HTR-8/SVneo (cell line): ENCODE results near the gene RNU1-1.

Experiments used
- DNase-seq: peaks from one replicate; pipeline ENCODE4 v3.0.0; 2011; ENCODE audit warnings: low spot score, mixed read lengths; ENCODE audit not compliant: insufficient read length
- FAIRE-seq: peaks from 2 replicates; lab custom pipeline; 2011; peaks lifted over from hg19 to GRCh38; lab: Jason Lieb, UNC

RNU1-1 gene

DNA sequence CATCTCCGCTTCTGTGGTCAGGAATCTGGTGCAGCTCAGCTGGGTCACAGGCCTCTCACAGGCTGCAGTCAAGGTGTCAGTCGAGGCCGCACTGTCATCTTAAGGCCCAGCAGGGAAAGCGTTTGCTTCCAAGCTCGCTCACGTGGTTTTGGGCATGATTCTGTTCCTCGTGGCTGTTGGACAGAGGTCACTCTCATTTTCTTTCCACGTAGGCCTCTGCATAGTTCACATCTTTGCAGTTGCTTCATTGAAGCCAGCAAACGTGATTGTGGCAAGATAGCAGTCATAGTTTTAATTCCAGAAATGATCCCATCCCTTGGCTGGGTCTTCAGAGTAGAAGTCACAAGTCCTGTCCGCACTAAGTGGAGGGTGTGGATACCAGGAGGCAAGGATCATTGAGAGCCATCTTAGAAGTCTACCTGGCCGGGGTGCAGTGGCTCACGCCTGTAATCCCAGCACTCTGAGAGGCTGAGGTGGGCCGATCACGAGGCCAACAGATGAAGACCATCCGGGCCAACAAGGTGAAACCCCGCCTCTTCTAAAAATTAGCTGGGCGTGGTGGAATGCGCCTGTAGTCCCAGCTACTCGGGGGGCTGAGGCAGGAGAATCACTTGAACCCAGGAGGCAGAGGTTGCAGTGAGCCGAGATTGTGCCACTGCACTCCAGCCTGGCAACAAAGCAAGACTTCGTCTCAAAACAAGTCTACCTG is 49.0 kb downstream of the RNU1-1 start:
- DNase-seq (no peak), FAIRE-seq (no peak)
